SK-N-SH treated with all-trans-retinoic acid at 6 μM for 48 hours (cell line): ENCODE measurements around the gene SLC49A4.

ENCODE experiments used
- ATAC-seq: fragments of 200-7000 bp; cut with Tn5 transposase; 3 replicates; pipeline ENCODE4 v1.9.1; 2020; ENCODE audit warnings: mild to moderate bottlenecking, moderate library complexity
- ARNTL ChIP-seq: fragments of 450-650 bp; formaldehyde crosslinking; IDR thresholded peaks from 2 replicates; pipeline ENCODE4 v1.5.0; 2020; ENCODE audit warnings: low read depth, mild to moderate bottlenecking, moderate library complexity, borderline replicate concordance
- BACH2 ChIP-seq: fragments of 250-450 bp; sonication (Bioruptor Pico); IDR thresholded peaks from 2 replicates; pipeline ENCODE4 v1.9.0; 2021; ENCODE audit warnings: mild to moderate bottlenecking, borderline replicate concordance
- CSRNP3 ChIP-seq: fragments of 250-450 bp; sonication (Bioruptor Pico); IDR thresholded peaks from 2 replicates; pipeline ENCODE4 v1.5.1; 2021; ENCODE audit warnings: mild to moderate bottlenecking, moderate library complexity
- ESRRG ChIP-seq: fragments of 250-450 bp; sonication (Bioruptor Pico); IDR thresholded peaks from 2 replicates; pipeline ENCODE4 v1.6.1; 2021; ENCODE audit warnings: mild to moderate bottlenecking
- GLIS3 ChIP-seq: fragments of 250-450 bp; sonication (Bioruptor Pico); IDR thresholded peaks from 2 replicates; pipeline ENCODE4 v1.5.0; 2020; ENCODE audit warnings: mild to moderate bottlenecking, moderate library complexity
- OSR1 ChIP-seq: fragments of 250-450 bp; sonication (Bioruptor Pico); IDR thresholded peaks from 2 replicates; pipeline ENCODE4 v1.8.0; 2022; ENCODE audit warnings: moderate library complexity, mild to moderate bottlenecking, inconsistent platforms
- RARB ChIP-seq: fragments of 250-450 bp; sonication (Bioruptor Pico); IDR thresholded peaks from 2 replicates; pipeline ENCODE4 v1.8.0; 2021; ENCODE audit warnings: mild to moderate bottlenecking, moderate library complexity
- SNAI2 ChIP-seq: fragments of 250-450 bp; sonication (Bioruptor Pico); IDR thresholded peaks from 2 replicates; pipeline ENCODE4 v1.5.0; 2020; ENCODE audit warnings: mild to moderate bottlenecking, moderate library complexity
- TCF4 ChIP-seq: fragments of 250-450 bp; sonication (Bioruptor Pico); IDR thresholded peaks from 2 replicates; pipeline ENCODE4 v1.8.0; 2021; ENCODE audit warnings: mild to moderate bottlenecking, moderate library complexity, borderline replicate concordance
- TOX ChIP-seq: fragments of 250-450 bp; sonication (Bioruptor Pico); IDR thresholded peaks from 2 replicates; pipeline ENCODE4 v1.8.0; 2021; ENCODE audit warnings: mild to moderate bottlenecking, moderate library complexity, borderline replicate concordance
- TSHZ2 ChIP-seq: fragments of 250-450 bp; sonication (Bioruptor Pico); IDR thresholded peaks from 2 replicates; pipeline ENCODE4 v1.5.0; 2020; ENCODE audit warnings: mild to moderate bottlenecking, moderate library complexity
- ZC3H10 ChIP-seq: fragments of 250-450 bp; sonication (Bioruptor Pico); IDR thresholded peaks from 2 replicates; pipeline ENCODE4 v1.5.1; 2021; ENCODE audit warnings: mild to moderate bottlenecking, moderate library complexity
- ZFP3 ChIP-seq: fragments of 250-450 bp; sonication (Bioruptor Pico); IDR thresholded peaks from 2 replicates; pipeline ENCODE4 v1.5.0; 2020; ENCODE audit warnings: mild to moderate bottlenecking, moderate library complexity
- ZFP30 ChIP-seq: fragments of 450-650 bp; formaldehyde crosslinking; IDR thresholded peaks from 2 replicates; pipeline ENCODE4 v1.5.0; 2022; ENCODE audit warnings: mild to moderate bottlenecking, moderate library complexity
- ZNF70 ChIP-seq: fragments of 450-650 bp; formaldehyde crosslinking; IDR thresholded peaks from 2 replicates; pipeline ENCODE4 v1.5.0; 2020; ENCODE audit warnings: mild to moderate bottlenecking, moderate library complexity
- ZNF8 ChIP-seq: fragments of 450-650 bp; formaldehyde crosslinking; IDR thresholded peaks from 2 replicates; pipeline ENCODE4 v1.5.0; 2020; ENCODE audit warnings: mild to moderate bottlenecking, moderate library complexity
- TF ChIP-seq, protein P1 (sequence below): fragments of 250-450 bp; sonication (Bioruptor Pico); IDR thresholded peaks from 2 replicates; pipeline ENCODE4 v1.8.0; 2020; ENCODE audit warnings: mild to moderate bottlenecking, moderate library complexity, borderline replicate concordance

The SLC49A4 gene

DNA sequence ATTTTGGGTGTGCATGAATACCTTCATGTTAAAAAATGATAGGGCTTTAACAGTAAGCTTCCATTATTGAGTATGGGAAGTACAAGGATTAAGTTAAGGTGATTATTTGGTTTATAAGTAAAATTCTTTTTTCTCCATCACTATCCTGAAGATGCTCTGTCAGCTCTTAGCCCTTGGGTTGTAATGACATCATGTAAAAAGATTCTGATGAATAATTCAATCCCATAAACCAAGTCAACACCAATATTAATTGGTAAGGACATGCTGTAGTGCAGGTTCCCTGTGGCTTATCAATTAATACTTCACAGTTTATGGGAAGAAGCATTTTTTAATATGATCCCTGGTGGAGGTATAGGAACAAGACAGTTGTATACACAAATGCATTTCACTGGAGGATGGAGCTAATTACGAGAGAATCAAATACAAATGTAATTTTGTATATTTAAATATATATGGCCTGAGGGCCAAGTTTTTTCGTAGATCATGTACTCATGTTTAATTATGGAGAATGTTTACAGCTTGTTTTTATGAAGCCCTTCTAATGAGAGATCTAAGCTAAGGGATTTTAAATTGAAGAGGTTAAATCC, 87.6 kb downstream of the SLC49A4 start (continued):
- TF ChIP-seq GLIS3 (CRISPR knock-in tag): no peak
- TF ChIP-seq ARNTL (CRISPR knock-in tag): no peak
- no peak for TF ChIP-seq ZNF8 (CRISPR knock-in tag)
- TF ChIP-seq TSHZ2 (CRISPR knock-in tag): no peak
- TF ChIP-seq OSR1 (CRISPR knock-in tag): no peak
- TF ChIP-seq ZFP30 (CRISPR knock-in tag): no peak

GRCh38 chr3:122886251-122886650, 91.4 kb downstream of the SLC49A4 start:
- TF ChIP-seq GLIS3 (CRISPR knock-in tag): no peak
- TF ChIP-seq TCF4: peak; percentile 23; the same call in 1 of the 2 replicates
- TF ChIP-seq ZFP3: no peak
- no peak for TF ChIP-seq TOX (CRISPR knock-in tag)
- no peak for TF ChIP-seq RARB (CRISPR knock-in tag)
- no peak for TF ChIP-seq ZC3H10 (CRISPR knock-in tag)
- no peak for TF ChIP-seq ESRRG
- TF ChIP-seq SNAI2 (CRISPR knock-in tag): no peak
- no peak for ATAC-seq

DNA sequence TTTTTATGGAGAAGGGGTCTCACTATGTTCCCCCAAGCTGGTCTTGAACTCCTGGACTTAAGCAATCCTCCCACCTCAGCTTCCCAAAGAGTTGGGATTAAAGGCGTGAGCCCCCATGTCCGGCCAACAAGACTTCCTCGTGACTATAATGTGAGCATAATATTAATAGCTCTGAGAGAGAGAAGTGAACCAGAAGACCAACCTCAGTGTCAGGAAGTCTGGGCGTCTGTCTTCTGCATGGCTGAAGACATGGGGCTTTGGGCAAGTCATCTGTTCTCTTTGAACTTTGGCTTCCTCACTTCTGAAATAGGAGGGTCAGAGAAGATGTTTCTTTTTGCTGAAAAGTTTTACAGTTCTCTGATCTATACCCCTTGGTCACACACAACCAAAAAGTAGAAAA, 92.1 kb downstream of the SLC49A4 start:
- no peak for ATAC-seq
- TF ChIP-seq OSR1 (CRISPR knock-in tag) (no peak), ZC3H10 (CRISPR knock-in tag) (no peak), TSHZ2 (CRISPR knock-in tag) (no peak), ZNF70 (CRISPR knock-in tag) (no peak), CSRNP3 (CRISPR knock-in tag) (no peak), ZFP30 (CRISPR knock-in tag) (no peak), TCF4 (no peak)
- TF ChIP-seq, protein P1, sequence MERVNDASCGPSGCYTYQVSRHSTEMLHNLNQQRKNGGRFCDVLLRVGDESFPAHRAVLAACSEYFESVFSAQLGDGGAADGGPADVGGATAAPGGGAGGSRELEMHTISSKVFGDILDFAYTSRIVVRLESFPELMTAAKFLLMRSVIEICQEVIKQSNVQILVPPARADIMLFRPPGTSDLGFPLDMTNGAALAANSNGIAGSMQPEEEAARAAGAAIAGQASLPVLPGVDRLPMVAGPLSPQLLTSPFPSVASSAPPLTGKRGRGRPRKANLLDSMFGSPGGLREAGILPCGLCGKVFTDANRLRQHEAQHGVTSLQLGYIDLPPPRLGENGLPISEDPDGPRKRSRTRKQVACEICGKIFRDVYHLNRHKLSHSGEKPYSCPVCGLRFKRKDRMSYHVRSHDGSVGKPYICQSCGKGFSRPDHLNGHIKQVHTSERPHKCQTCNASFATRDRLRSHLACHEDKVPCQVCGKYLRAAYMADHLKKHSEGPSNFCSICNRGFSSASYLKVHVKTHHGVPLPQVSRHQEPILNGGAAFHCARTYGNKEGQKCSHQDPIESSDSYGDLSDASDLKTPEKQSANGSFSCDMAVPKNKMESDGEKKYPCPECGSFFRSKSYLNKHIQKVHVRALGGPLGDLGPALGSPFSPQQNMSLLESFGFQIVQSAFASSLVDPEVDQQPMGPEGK (CRISPR knock-in tag): no peak

GRCh38 chr3:122890077-122890719, 95.3 kb downstream of the SLC49A4 start:
- peak; percentile 47; the same call in 2 of the 3 replicates for ATAC-seq
- TF ChIP-seq BACH2 (CRISPR knock-in tag): no peak
- no peak for TF ChIP-seq SNAI2 (CRISPR knock-in tag)
- no peak for TF ChIP-seq RARB (CRISPR knock-in tag)
